H1 (cell line): ENCODE data around the gene PROSER2. TPM values are rescaled to one million over a fixed set of nuclear protein-coding genes. Genes with fewer than 3 reads are reported as not detected.

Experiments used
- CBX8 ChIP-seq: fragments of 300-800, 300-1000 bp; sonication (generic); IDR thresholded peaks from 2 replicates; pipeline ENCODE4 v1.7.1; 2016; ENCODE audit warnings: low read depth, low read length, borderline replicate concordance
- FOSL1 ChIP-seq: IDR thresholded peaks from 2 replicates; pipeline ENCODE4 v1.6.1; 2011; ENCODE audit warnings: mild to moderate bottlenecking, low read depth, low read length, moderate library complexity; ENCODE audit not compliant: insufficient read depth
- GABPA ChIP-seq: IDR thresholded peaks from 2 replicates; pipeline ENCODE4 v1.6.1; 2011; ENCODE audit warnings: mild to moderate bottlenecking, low read length, moderate library complexity, borderline replicate concordance; ENCODE audit not compliant: insufficient read depth
- SIRT6 ChIP-seq: IDR thresholded peaks from one replicate; pipeline ENCODE4 v1.7.1; 2012; ENCODE audit warnings: low read length, inconsistent platforms
- SUZ12 ChIP-seq: fragments of 200-600 bp; sonication (generic); IDR thresholded peaks from 2 replicates; pipeline ENCODE4 v1.6.1; 2012; ENCODE audit warnings: mild to moderate bottlenecking, inconsistent platforms, low read length, moderate library complexity, mixed read lengths
- YY1 ChIP-seq: IDR thresholded peaks from 2 replicates; pipeline ENCODE4 v1.6.1; 2011; ENCODE audit warnings: low read depth, mild to moderate bottlenecking, low read length
- polyA plus RNA-seq, 7 experiments: library from polyadenylated mRNA; depleted of rRNA in 3 of 7; stranded (reverse) in 5 of 7; unstranded in 2 of 7; fragments of >200 nt in 5 of 7; fragments of 200-250 nt in 2 of 7; gene quantifications; 1 replicate in 5 of 7; 2 replicates in 1 of 7; 4 replicates in 1 of 7; pipeline versions ENCODE4 v1.2.1 to v1.2.3, GENCODE V29; 2011 to 2013; ENCODE audit warnings: missing spikeins in 2 of 7, mixed read lengths in 2 of 7
- total RNA-seq: library from RNA; stranded (reverse); fragmentation: NEBNext Ultra II Directional; extraction: Animal tissue kit (Norgen Biotek cat#: 25700); gene quantifications from 2 replicates; pipeline ENCODE4 v1.2.1, GENCODE V29; 2021
- TF ChIP-seq, protein P1 (sequence below): fragments of 300-600 bp; sonication (generic); IDR thresholded peaks from 2 replicates; pipeline ENCODE4 v1.7.1; 2012; ENCODE audit warnings: low read length, moderate library complexity, mild to moderate bottlenecking, inconsistent platforms; ENCODE audit not compliant: insufficient replicate concordance
- TF ChIP-seq, protein P2 (sequence below): IDR thresholded peaks from 2 replicates; pipeline ENCODE4 v1.6.1; 2012; ENCODE audit warnings: inconsistent platforms

The PROSER2 gene
- total and polyA plus RNA-seq, 2 of the 8 experiments (the other 6 are each of a cell fraction or from before 2014, with no cell fraction given) = 3.9 to 13.7 TPM

DNA sequence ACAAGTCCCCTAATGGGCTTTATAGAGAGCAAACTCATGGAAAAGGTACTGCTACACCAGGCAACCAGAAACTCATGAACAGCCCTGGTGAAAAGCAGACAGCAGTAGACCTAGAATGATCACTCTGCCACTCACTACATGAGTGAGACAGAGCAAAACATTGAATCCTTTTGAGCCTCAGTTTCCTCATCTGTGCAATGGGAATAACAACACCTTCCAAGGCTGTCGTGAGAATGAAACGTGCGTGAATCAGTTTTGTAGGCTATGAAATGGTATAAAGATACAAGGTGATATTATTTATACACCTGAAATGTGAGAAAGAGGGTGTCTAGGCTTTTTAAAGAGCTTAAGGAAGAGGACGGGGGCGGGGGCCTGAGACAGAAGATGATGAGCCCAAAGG, 14.3 kb upstream of the PROSER2 start (continued):
- TF ChIP-seq, protein P1, sequence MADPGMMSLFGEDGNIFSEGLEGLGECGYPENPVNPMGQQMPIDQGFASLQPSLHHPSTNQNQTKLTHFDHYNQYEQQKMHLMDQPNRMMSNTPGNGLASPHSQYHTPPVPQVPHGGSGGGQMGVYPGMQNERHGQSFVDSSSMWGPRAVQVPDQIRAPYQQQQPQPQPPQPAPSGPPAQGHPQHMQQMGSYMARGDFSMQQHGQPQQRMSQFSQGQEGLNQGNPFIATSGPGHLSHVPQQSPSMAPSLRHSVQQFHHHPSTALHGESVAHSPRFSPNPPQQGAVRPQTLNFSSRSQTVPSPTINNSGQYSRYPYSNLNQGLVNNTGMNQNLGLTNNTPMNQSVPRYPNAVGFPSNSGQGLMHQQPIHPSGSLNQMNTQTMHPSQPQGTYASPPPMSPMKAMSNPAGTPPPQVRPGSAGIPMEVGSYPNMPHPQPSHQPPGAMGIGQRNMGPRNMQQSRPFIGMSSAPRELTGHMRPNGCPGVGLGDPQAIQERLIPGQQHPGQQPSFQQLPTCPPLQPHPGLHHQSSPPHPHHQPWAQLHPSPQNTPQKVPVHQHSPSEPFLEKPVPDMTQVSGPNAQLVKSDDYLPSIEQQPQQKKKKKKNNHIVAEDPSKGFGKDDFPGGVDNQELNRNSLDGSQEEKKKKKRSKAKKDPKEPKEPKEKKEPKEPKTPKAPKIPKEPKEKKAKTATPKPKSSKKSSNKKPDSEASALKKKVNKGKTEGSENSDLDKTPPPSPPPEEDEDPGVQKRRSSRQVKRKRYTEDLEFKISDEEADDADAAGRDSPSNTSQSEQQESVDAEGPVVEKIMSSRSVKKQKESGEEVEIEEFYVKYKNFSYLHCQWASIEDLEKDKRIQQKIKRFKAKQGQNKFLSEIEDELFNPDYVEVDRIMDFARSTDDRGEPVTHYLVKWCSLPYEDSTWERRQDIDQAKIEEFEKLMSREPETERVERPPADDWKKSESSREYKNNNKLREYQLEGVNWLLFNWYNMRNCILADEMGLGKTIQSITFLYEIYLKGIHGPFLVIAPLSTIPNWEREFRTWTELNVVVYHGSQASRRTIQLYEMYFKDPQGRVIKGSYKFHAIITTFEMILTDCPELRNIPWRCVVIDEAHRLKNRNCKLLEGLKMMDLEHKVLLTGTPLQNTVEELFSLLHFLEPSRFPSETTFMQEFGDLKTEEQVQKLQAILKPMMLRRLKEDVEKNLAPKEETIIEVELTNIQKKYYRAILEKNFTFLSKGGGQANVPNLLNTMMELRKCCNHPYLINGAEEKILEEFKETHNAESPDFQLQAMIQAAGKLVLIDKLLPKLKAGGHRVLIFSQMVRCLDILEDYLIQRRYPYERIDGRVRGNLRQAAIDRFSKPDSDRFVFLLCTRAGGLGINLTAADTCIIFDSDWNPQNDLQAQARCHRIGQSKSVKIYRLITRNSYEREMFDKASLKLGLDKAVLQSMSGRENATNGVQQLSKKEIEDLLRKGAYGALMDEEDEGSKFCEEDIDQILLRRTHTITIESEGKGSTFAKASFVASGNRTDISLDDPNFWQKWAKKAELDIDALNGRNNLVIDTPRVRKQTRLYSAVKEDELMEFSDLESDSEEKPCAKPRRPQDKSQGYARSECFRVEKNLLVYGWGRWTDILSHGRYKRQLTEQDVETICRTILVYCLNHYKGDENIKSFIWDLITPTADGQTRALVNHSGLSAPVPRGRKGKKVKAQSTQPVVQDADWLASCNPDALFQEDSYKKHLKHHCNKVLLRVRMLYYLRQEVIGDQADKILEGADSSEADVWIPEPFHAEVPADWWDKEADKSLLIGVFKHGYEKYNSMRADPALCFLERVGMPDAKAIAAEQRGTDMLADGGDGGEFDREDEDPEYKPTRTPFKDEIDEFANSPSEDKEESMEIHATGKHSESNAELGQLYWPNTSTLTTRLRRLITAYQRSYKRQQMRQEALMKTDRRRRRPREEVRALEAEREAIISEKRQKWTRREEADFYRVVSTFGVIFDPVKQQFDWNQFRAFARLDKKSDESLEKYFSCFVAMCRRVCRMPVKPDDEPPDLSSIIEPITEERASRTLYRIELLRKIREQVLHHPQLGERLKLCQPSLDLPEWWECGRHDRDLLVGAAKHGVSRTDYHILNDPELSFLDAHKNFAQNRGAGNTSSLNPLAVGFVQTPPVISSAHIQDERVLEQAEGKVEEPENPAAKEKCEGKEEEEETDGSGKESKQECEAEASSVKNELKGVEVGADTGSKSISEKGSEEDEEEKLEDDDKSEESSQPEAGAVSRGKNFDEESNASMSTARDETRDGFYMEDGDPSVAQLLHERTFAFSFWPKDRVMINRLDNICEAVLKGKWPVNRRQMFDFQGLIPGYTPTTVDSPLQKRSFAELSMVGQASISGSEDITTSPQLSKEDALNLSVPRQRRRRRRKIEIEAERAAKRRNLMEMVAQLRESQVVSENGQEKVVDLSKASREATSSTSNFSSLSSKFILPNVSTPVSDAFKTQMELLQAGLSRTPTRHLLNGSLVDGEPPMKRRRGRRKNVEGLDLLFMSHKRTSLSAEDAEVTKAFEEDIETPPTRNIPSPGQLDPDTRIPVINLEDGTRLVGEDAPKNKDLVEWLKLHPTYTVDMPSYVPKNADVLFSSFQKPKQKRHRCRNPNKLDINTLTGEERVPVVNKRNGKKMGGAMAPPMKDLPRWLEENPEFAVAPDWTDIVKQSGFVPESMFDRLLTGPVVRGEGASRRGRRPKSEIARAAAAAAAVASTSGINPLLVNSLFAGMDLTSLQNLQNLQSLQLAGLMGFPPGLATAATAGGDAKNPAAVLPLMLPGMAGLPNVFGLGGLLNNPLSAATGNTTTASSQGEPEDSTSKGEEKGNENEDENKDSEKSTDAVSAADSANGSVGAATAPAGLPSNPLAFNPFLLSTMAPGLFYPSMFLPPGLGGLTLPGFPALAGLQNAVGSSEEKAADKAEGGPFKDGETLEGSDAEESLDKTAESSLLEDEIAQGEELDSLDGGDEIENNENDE = no peak
- TF ChIP-seq, protein P2, sequence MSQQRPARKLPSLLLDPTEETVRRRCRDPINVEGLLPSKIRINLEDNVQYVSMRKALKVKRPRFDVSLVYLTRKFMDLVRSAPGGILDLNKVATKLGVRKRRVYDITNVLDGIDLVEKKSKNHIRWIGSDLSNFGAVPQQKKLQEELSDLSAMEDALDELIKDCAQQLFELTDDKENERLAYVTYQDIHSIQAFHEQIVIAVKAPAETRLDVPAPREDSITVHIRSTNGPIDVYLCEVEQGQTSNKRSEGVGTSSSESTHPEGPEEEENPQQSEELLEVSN = no peak
- TF ChIP-seq YY1 = no peak
- no peak for TF ChIP-seq SUZ12
- no peak for TF ChIP-seq SIRT6
- no peak for TF ChIP-seq CBX8
- TF ChIP-seq FOSL1 = no peak
- TF ChIP-seq GABPA = no peak
